HCEC 1CT (cell line): Measurements from ENCODE around the gene LRRC74B.

ENCODE experiments used
- DNase-seq: peaks from one replicate; pipeline ENCODE4 v3.0.0-alpha.2; 2017

The LRRC74B gene

DNA sequence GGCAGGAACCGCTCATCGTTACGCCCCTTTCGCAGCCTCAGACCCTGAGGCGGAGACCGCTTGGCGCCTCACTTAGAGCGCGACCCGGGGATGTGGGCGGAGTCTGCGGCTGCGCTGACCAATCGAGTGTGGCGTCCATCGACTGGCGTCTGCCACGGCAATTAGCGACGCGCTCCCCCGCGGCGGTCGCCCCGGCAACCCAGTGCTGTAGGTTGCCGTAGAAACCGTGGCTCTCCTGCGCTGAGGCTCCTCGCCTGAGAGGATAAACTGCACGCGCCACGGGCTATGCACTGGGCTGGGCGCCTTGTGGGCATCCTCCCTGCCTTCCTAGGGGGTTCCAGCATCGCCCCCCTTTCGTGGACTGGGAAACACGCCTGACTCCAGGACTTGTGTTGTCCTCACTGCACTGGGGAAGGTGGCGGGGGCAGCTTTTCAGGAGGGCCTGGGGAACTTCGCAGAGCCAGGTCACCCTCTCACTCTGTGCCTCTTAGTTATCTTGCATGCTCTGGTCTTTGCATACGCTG is 31.5 kb upstream of the LRRC74B start:
- peak; percentile 87 for DNase-seq

GRCh38 chr22:21014726-21015465 is 30.9 kb upstream of the LRRC74B start, which contains the start of gene P2RX6:
P2RX6 (plus strand) TSS chr22:21015165; CDS start chr22:21015175, 10 bp downstream.
- DNase-seq = peak; percentile 5

DNA sequence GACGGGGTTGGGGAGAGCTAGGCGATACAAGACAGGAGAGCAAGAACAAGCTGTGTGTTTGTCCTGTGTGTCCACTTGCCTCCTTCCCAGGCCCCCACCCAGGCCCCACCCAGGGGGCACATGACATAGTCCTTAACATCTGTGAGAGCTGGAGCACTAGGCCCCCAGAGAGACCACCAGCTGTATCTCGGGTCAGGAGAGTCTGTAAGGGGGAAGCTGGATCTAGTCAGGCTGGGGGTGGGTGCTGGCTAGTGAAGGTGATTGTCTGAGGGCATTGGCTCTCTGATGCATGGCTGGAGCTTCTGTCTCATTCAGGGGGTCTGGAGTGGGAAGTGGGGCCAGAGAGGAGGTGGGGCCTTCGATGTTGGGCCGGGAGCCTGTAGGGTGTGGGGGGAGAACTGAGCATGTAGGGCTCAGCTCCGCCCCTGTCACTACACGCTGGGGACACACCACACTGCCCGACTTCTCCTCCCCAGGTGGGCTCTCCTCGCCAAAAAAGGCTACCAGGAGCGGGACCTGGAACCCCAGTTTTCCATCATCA is 30.2 kb upstream of the LRRC74B start:
- no peak for DNase-seq

- no peak for DNase-seq
Observed at GRCh38 chr22:21016644-21017420, 28.9 kb upstream of the LRRC74B start.

GRCh38 chr22:21018314-21018713 is 27.4 kb upstream of the LRRC74B start:
- DNase-seq = no peak

GRCh38 chr22:21020802-21021429 is 24.8 kb upstream of the LRRC74B start:
- no peak for DNase-seq

DNA sequence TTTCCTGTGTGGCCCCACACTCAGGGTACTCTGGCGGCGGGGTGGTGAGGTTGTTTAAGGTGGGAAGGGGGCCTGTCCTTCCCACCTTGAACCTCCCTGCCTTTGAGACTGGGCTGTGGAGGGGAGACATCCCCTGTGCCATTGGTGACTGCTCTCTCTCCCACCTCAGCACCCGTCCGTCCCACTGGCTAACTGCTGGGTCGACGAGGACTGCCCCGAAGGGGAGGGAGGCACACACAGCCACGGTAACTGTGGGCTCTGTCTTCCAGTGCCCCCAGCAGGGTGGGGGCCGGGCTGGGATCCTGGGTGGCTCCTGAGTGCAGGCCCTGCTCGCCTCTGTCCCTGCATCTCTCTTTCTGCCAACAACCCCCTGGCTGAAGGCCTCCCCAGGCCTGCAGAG is 23.2 kb upstream of the LRRC74B start:
- no peak for DNase-seq

GRCh38 chr22:21022955-21023614 is 22.7 kb upstream of the LRRC74B start:
- no peak for DNase-seq

DNA sequence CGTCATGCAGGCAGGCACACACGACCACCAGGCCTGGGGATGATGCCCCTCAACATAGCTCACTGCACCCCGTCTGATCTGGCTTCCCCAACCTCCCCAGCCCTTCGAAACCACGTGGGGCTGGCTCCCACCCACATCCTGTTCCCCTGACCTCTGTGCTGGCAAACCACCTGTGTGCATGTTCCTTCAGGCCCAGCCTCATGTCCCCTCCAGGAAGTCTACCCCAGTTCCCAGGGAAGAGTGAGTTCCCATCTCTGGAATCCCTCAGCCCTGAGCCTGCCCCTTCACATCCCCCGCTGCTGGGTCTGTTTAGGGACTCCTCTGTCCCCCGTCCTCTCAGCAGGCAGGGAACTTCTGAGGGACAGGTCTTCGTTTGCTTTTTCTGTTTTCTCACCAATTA is 20.5 kb upstream of the LRRC74B start:
- no peak for DNase-seq

DNA sequence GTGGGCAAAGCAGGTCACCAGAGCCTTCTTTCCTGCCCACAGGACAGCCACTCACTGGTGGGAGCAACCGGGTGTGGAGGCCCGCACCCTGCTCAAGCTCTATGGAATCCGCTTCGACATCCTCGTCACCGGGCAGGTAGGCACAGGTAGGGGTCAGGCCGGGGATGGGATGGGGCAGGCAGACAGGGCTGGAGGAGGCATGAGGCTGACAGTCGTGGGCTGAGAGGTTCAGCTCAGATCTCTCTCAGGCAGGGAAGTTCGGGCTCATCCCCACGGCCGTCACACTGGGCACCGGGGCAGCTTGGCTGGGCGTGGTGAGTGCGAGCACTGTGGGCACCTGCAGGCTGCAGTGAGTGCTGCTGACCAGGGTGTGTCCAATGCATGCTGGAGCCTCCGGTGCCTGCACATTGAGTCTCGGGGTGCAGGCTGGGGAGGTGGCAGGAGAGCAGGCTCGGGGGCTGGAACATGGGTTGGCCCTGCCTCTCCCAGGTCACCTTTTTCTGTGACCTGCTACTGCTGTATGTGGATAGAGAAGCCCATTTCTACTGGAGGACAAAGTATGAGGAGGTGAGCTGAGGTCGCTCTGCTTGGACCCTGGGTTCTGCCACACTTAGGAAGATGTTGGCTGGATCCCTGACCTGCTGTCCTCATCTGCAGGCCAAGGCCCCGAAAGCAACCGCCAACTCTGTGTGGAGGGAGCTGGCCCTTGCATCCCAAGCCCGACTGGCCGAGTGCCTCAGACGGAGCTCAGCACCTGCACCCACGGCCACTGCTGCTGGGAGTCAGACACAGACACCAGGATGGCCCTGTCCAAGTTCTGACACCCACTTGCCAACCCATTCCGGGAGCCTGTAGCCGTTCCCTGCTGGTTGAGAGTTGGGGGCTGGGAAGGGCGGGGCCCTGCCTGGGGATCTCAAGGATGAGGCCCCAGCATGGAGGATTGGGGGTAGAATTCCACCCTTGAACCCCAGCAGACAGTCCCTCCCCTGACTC is 19.7 kb upstream of the LRRC74B start:
- DNase-seq = no peak

DNA sequence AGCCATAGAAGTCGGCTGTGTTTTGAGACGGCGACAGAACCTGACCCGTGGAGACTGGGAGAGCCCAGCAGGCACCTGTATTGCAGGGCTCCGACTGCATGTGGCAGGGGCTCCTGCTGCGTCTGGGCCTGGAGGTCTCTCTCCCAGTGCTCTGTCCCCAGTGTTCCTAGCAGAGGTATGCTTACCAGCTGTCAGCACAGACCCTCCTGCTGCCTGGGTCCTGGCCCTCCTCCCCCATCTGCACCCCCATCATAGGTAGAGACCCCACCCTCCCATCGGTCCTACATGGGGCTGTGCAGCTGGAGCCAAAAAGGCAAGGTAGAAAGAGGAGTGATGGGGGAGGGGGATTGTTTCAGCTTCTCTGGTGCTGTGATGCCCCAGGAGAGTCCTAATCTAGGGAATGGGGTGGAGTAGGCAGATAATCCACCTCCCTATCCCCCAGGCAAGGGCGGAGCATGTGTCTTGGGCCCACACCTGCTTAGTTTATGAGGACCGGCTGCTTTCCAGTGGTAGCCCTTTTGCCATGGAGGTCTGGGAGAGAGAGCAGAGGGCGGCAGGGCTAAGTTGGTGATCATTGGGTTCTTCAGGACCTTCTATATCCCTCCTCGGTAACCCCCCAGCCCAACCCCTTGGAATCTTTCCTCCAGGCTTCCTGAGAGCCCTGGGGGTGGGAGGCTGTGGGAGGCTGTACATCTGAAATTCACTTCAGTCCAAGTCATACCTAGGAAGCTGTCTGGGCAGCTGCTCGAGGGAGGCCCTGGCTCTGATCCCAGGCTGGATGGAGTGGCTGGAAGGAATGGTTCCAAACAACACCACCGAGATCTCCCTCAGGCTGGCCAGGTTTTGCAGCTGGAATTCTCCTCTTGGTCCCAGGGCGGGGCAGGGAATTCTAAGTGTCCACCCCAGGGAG is 18.7 kb upstream of the LRRC74B start:
- peak; percentile 26 for DNase-seq

DNA sequence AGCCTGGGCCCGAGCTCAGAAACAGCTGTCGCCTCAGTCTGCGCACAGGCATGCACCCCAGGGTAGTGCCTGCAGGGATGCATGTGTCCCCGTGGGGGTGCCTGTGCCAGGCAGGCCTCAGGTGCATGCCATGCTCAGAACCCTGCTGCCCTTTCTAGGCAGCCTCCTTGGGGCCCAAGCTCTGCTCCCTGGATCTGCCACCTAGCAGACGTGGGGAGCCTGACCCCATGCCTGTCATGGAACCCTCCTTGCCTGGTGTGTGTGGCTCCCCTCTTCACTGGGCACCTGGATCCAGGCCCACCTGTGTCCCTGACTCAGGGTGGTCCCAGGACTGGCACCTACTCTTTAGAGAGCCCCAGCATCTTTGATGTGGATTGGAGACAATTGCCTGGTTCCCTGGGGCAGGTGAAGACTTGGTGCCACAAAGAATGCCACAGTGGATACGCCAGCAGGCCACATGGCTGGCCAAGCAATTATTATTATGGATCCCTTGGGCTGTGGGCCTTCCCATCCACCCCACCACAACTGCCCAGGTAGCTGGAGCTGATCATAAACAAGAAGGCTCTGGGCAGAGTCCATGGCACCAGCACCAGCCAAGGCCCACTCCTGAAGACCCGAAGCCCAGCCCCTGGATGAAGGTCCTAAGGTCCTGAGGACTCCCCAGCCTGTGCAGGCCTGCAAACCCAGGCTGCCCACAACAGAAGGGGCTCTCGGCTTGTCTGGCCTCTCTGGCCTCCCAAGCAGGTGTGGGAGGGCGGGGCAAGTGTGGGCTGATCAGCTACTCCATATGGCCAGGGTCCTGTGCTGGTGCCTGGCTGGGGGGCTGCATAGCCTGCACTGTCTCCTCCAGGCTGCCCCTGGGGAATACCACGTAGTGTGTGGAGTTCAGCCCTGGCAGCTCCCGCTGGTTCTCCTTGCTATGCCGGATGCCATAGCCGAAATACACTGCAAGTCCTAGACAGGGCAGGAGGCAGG is 17.2 kb upstream of the LRRC74B start:
- no peak for DNase-seq

DNA sequence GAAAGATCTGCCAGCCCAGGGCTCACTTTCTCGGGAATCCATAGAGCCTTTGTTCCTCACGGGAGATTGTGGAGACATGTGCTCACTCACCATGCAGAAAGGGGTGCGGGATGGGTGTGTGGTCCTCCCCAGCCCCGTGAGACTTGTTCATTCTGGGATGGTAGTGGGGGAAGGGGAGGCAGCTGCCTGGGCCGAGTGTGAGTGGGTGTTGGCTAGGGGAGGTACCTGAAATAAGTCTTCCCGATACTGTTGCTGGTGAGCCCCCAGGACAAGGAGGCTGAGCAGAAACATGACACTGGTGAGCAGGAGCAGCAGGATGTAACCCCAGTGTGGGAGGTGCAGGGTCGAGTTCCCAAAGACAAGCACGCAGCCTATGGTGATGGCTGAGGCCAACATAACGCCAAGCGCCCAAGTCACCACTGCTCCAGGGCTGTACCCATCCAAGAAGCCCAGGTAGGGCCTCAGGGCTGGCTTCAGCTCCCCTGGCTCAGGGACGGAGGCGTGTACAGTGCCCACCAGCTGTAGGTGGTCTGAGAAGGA is 16.2 kb upstream of the LRRC74B start:
- DNase-seq = no peak

DNA sequence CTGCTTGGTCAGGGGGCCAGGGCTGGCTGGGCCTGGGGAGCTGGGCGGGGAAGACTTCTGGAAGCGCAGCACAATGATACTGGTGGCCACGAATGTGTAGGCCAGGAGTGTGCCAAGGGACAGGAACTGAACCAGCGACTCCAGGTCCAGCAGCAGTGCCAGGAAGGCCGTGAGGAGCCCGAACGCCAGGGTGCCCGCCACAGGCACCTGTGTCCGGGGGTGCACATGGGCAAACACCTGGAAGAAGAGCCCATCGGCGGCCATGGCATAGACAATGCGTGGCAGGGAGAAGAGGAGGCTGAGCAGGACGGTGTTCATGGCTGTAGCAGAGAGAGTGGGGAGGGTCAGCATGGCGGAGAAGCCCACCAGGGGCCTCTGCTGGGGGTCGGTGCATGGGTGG is 15.7 kb upstream of the LRRC74B start:
- DNase-seq = no peak

DNA sequence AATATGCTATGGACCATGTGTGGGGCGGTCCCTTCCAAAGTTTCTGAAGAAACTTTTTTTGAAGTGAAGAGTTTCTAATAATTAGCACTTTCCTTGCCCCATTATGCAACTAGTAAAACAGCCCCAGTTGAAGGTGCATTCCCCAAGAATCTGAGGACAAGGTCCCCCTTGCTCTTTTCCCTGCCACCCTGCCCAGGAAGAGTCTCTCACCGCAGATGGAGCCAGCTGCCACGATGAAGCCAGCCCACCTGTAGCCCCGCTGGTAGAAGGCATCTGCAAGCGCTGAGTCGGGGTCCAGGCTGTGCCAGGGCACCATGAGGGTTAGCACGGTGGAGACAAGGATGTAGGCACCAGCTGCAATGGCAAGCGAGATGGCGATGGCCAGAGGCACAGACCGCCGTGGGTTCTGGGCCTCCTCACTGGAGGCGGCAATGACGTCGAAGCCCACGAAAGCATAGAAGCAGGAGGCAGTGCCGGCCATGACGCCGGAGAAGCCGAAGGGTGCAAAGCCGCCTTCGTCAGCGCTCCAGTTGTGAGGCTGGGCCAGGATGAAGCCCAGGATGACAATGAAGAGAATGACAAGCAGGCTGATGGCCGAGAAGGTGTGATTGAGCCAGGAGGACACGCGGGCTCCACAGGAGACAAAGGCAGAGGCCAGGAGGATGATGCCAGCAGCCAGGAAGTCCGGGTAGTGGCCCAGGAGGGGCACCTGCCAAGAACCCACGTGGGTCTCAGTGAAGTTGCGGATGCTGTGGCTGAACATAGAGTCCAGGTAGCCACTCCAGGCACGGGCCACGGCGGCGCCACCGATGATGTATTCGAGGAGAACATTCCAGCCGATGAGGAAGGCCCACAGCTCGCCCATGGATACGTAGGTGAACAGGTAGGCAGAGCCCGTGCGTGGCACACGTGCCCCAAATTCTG is 14.9 kb upstream of the LRRC74B start:
- no peak for DNase-seq

DNA sequence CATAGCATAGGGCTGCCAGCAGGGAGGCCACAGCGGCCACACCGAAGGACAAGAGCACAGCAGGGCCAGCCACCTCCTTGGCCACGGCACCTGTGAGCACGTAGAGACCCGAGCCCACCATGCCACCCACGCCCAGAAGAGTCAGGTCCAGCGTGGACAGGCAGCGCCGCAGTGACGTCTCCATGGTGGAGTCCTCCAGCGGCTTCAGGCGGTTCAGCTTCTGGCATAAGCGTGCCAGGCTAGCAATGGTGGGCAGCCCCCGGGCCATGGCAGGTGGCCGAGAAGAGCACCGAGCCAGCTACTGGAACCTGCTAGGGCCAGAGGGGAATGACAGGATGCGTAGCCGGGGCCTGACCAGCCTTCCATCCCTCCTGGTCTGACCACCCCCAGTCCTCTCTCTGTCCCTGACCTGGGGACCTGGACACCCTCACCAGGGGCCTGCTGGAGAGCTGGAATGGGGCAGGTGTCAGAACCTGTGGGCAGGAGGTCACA is 14.2 kb upstream of the LRRC74B start:
- DNase-seq = no peak
